HEK293 (cell line): ENCODE results near the gene SLC38A10.

ENCODE experiments used
- CTCF ChIA-PET: fragments of 350-600 bp; formaldehyde crosslinking; extraction: SDS; loops from one replicate; lab custom pipeline; 2021; ENCODE audit warnings: antibody characterized with exemption; lab: Yijun Ruan, JAX
- POLR2A ChIA-PET: fragments of 300-600 bp; formaldehyde crosslinking; extraction: SDS; loops from one replicate; lab custom pipeline; 2020; ENCODE audit warnings: antibody characterized with exemption, inconsistent platforms; lab: Yijun Ruan, JAX
- H3K27ac ChIP-seq: fragments of 200-500 bp; sonication (Bioruptor generic); 2 replicates; pipeline ENCODE4 v1.5.1; 2014; ENCODE audit warnings: low read depth, low read length, control low read depth, inconsistent platforms; ENCODE audit errors: extremely low read depth
- H3K36me3 ChIP-seq, 2 experiments: fragments of 200-500 bp in 1 of 2; sonication (Bioruptor generic) in 1 of 2; 1 replicate in 1 of 2; 2 replicates in 1 of 2; pipeline ENCODE4 v1.5.1; 2014 to 2017; ENCODE audit warnings: inconsistent platforms in 2 of 2, low read length in 2 of 2; ENCODE audit not compliant: control insufficient read depth in 2 of 2, insufficient read depth in 1 of 2
- H3K4me1 ChIP-seq: fragments of 200-500 bp; sonication (Bioruptor generic); 2 replicates; pipeline ENCODE4 v1.5.1; 2014; ENCODE audit warnings: mild to moderate bottlenecking, low read length, inconsistent platforms; ENCODE audit not compliant: control insufficient read depth, insufficient read depth
- H3K4me3 ChIP-seq: 2 replicates; pipeline ENCODE4 v1.5.1; 2011; ENCODE audit warnings: low read depth, mild to moderate bottlenecking, control low read depth, low read length, moderate library complexity
- H3K9me3 ChIP-seq: fragments of 200-500 bp; sonication (Bioruptor generic); 2 replicates; pipeline ENCODE4 v1.5.1; 2014; ENCODE audit warnings: low read depth, low read length, inconsistent platforms; ENCODE audit not compliant: control insufficient read depth, insufficient read depth
- GFI1B ChIP-seq: fragments of 450-650 bp; formaldehyde crosslinking; IDR thresholded peaks from 2 replicates; pipeline ENCODE4 v1.5.1; 2016; ENCODE audit warnings: missing biosample characterization, missing genetic modification characterization
- GLIS1 ChIP-seq: fragments of 450-650 bp; formaldehyde crosslinking; IDR thresholded peaks from 2 replicates; pipeline ENCODE4 v1.5.1; 2016; ENCODE audit warnings: missing biosample characterization, missing genetic modification characterization
- ZBTB44 ChIP-seq: fragments of 450-650 bp; IDR thresholded peaks from 2 replicates; pipeline ENCODE4 v1.5.1; 2018; ENCODE audit warnings: missing biosample characterization, mild to moderate bottlenecking, missing genetic modification characterization
- ZFHX2 ChIP-seq: fragments of 450-650 bp; formaldehyde crosslinking; conservative IDR thresholded peaks from 2 replicates; pipeline ENCODE4 v1.5.1; 2016; ENCODE audit warnings: missing biosample characterization, missing genetic modification characterization
- ZNF112 ChIP-seq: fragments of 450-650 bp; formaldehyde crosslinking; IDR thresholded peaks from 2 replicates; pipeline ENCODE4 v1.5.0; 2017; ENCODE audit warnings: missing biosample characterization, missing genetic modification characterization
- ZNF146 ChIP-seq: fragments of 450-650 bp; formaldehyde crosslinking; IDR thresholded peaks from 2 replicates; pipeline ENCODE4 v1.5.1; 2016; ENCODE audit warnings: missing biosample characterization, missing genetic modification characterization
- ZNF169 ChIP-seq: fragments of 450-650 bp; formaldehyde crosslinking; IDR thresholded peaks from 2 replicates; pipeline ENCODE4 v1.5.1; 2016; ENCODE audit warnings: missing biosample characterization, missing genetic modification characterization
- ZNF19 ChIP-seq: fragments of 450-650 bp; formaldehyde crosslinking; IDR thresholded peaks from 2 replicates; pipeline ENCODE4; 2016; ENCODE audit warnings: missing biosample characterization, missing genetic modification characterization, low read depth
- ZNF2 ChIP-seq: fragments of 450-650 bp; formaldehyde crosslinking; IDR thresholded peaks from 2 replicates; pipeline ENCODE4 v1.5.1; 2016; ENCODE audit warnings: missing biosample characterization, missing genetic modification characterization
- ZNF350 ChIP-seq: fragments of 450-650 bp; formaldehyde crosslinking; IDR thresholded peaks from 2 replicates; pipeline ENCODE4 v1.5.0; 2017; ENCODE audit warnings: missing biosample characterization, mild to moderate bottlenecking, missing genetic modification characterization
- ZNF354C ChIP-seq: fragments of 450-650 bp; formaldehyde crosslinking; IDR thresholded peaks from 2 replicates; pipeline ENCODE4 v1.5.1; 2016; ENCODE audit warnings: missing biosample characterization, missing genetic modification characterization, low read depth, borderline replicate concordance
- ZNF488 ChIP-seq: fragments of 450-650 bp; formaldehyde crosslinking; IDR thresholded peaks from 2 replicates; pipeline ENCODE4 v1.5.1; 2016; ENCODE audit warnings: missing biosample characterization, missing genetic modification characterization
- ZNF529 ChIP-seq: fragments of 450-650 bp; formaldehyde crosslinking; IDR thresholded peaks from 2 replicates; pipeline ENCODE4 v1.5.1; 2017; ENCODE audit warnings: missing genetic modification characterization, missing biosample characterization; ENCODE audit not compliant: insufficient replicate concordance
- ZNF623 ChIP-seq: fragments of 450-650 bp; formaldehyde crosslinking; IDR thresholded peaks from 2 replicates; pipeline ENCODE4 v1.5.1; 2016; ENCODE audit warnings: missing biosample characterization, missing genetic modification characterization
- ZNF792 ChIP-seq: fragments of 450-650 bp; formaldehyde crosslinking; IDR thresholded peaks from 2 replicates; pipeline ENCODE4 v1.5.1; 2016; ENCODE audit warnings: missing biosample characterization, missing genetic modification characterization
- ZNF830 ChIP-seq: fragments of 450-650 bp; IDR thresholded peaks from 2 replicates; pipeline ENCODE4 v1.5.0; 2018; ENCODE audit warnings: missing biosample characterization, missing genetic modification characterization, low read depth, mild to moderate bottlenecking, moderate library complexity
- TF ChIP-seq, protein P1 (sequence below): fragments of 450-650 bp; formaldehyde crosslinking; IDR thresholded peaks from 2 replicates; pipeline ENCODE4 v1.5.1; 2017; ENCODE audit warnings: missing biosample characterization, missing genetic modification characterization
- TF ChIP-seq, protein P2 (sequence below): fragments of 450-650 bp; formaldehyde crosslinking; IDR thresholded peaks from 2 replicates; pipeline ENCODE4 v1.5.1; 2016; ENCODE audit warnings: missing biosample characterization, missing genetic modification characterization

SLC38A10 gene

DNA sequence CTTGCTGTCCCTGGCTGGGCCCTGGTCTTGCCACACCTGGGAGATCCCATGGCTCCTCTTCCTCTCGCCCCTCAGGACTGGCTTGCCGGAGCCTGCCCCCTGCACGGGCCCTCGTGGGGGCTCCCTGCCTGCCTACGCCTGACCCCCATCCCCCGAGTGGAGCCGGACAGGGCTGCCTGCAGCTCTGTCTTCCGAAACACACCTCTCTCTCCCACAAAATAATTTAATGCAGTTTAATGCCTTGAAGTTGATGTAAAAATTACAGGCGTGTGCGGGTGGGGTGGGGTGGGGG is 22.4 kb upstream of the SLC38A10 start (continued):
- no peak for TF ChIP-seq ZNF792 (tag by site-specific recombination)
- TF ChIP-seq, protein P1, sequence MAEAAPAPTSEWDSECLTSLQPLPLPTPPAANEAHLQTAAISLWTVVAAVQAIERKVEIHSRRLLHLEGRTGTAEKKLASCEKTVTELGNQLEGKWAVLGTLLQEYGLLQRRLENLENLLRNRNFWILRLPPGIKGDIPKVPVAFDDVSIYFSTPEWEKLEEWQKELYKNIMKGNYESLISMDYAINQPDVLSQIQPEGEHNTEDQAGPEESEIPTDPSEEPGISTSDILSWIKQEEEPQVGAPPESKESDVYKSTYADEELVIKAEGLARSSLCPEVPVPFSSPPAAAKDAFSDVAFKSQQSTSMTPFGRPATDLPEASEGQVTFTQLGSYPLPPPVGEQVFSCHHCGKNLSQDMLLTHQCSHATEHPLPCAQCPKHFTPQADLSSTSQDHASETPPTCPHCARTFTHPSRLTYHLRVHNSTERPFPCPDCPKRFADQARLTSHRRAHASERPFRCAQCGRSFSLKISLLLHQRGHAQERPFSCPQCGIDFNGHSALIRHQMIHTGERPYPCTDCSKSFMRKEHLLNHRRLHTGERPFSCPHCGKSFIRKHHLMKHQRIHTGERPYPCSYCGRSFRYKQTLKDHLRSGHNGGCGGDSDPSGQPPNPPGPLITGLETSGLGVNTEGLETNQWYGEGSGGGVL (tag by site-specific recombination) = no peak
- TF ChIP-seq ZNF19 (tag by site-specific recombination) = no peak
- no peak for TF ChIP-seq ZNF354C (tag by site-specific recombination)

- TF ChIP-seq GFI1B (tag by site-specific recombination) (no peak), ZNF112 (tag by site-specific recombination) (no peak), ZNF169 (tag by site-specific recombination) (no peak), ZNF2 (no peak), ZNF830 (no peak), ZNF488 (tag by site-specific recombination) (no peak), GLIS1 (tag by site-specific recombination) (no peak), ZNF350 (no peak), ZBTB44 (no peak), ZNF623 (tag by site-specific recombination) (no peak), ZNF529 (tag by site-specific recombination) (no peak), ZNF146 (tag by site-specific recombination) (no peak), ZFHX2 (tag by site-specific recombination) (no peak)
- TF ChIP-seq, protein P2, sequence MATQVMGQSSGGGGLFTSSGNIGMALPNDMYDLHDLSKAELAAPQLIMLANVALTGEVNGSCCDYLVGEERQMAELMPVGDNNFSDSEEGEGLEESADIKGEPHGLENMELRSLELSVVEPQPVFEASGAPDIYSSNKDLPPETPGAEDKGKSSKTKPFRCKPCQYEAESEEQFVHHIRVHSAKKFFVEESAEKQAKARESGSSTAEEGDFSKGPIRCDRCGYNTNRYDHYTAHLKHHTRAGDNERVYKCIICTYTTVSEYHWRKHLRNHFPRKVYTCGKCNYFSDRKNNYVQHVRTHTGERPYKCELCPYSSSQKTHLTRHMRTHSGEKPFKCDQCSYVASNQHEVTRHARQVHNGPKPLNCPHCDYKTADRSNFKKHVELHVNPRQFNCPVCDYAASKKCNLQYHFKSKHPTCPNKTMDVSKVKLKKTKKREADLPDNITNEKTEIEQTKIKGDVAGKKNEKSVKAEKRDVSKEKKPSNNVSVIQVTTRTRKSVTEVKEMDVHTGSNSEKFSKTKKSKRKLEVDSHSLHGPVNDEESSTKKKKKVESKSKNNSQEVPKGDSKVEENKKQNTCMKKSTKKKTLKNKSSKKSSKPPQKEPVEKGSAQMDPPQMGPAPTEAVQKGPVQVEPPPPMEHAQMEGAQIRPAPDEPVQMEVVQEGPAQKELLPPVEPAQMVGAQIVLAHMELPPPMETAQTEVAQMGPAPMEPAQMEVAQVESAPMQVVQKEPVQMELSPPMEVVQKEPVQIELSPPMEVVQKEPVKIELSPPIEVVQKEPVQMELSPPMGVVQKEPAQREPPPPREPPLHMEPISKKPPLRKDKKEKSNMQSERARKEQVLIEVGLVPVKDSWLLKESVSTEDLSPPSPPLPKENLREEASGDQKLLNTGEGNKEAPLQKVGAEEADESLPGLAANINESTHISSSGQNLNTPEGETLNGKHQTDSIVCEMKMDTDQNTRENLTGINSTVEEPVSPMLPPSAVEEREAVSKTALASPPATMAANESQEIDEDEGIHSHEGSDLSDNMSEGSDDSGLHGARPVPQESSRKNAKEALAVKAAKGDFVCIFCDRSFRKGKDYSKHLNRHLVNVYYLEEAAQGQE (tag by site-specific recombination) = no peak
- no peak overlapping the region for H3K27ac ChIP-seq
- H3K36me3 ChIP-seq = no peaks in the 10 kb centered on the region
- ChIA-PET POLR2A (no interaction called here), CTCF (interaction anchor here (0.5 kb wide), 1 partner anchor 1307 kb away, joined by 3 read pairs; no protein-coding TSS in a partner anchor)
- H3K4me1 ChIP-seq = no peaks in the 10 kb centered on the region
- H3K9me3 ChIP-seq = no peaks in the 10 kb centered on the region
- no peak overlapping the region for H3K4me3 ChIP-seq
Measured at GRCh38 chr17:81315885-81316391, 20.8 kb upstream of the SLC38A10 start.
